ENCODE results near the gene TIGD2. TPM values are rescaled to one million over a fixed set of nuclear protein-coding genes. Genes with fewer than 3 reads are reported as not detected.

Gene TIGD2
- 5.8 TPM for polyA plus RNA-seq (2013, experiment 1 of 2; ENCODE audit: insufficient read length)
- 5.1 TPM for polyA plus RNA-seq (2013, experiment 2 of 2; ENCODE audit: insufficient read length)

DNA sequence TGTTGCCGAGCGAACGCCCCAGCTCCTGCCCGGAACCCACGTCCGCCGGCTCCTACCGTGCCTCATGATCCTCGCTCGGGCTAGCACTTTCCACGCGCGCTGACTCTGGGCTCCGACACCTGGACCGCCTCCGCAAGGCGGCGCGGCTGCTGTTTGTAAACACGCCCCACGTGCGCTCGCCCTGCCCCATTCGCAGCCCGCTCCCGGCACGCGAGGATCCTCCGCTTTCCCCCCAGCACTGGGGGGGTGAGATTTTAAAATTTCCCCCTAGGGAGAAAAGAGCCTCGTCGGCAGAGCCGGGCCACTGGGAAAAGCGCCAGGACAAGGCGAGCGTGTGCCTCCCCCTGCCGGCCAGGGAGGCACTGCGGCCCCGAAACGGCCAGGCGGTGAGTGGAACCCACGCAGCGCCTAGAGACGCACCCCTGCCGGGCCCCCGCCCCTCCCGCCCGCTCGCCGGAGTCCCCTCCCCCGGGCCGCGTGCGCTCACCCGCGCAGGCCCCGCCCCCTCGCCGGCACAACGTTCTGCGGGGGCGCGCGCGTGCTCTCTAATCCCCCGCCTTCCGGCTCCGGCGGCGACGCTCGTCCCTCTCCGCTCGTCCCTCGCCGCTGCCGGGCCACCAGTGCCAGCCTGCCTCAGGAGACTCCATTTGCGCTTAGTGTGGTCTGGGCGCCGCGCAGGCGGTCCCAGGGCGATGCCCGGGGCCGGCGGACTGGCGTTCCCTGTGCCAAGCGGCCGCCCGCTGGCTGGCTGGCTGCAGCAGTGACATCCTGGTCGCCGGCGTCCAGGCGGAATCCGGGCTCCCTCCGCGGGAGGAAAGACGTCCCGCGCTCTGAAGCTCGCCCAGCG lies at the start of gene TIGD2:
TSS of gene TIGD2 (plus strand) at position 548 of the 847 bp plus-strand sequence. CDS start 1,442 bp downstream, outside the sequence.
- peak; percentile 88 for DNase-seq

DNA sequence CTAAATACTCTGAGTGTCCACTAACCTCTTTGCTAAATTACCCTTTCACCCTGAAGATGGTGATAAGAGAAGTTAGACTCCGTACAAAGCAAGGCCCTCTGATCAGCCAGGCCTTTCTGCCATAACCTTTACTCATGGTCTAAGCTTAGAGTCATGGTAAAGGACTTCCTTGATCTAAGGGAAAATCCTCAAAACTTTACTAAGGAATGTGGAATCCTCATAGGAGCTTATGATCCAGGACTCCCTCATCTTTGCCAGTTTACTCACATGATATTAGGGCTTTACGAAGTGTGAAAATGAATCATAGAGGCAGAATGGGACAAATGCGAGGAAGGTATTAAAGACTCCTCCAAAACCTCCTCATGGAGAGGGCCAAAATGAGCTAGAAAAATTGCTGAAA lies 46.5 kb upstream of the TIGD2 start:
- DNase-seq: peak; percentile 33

DNA sequence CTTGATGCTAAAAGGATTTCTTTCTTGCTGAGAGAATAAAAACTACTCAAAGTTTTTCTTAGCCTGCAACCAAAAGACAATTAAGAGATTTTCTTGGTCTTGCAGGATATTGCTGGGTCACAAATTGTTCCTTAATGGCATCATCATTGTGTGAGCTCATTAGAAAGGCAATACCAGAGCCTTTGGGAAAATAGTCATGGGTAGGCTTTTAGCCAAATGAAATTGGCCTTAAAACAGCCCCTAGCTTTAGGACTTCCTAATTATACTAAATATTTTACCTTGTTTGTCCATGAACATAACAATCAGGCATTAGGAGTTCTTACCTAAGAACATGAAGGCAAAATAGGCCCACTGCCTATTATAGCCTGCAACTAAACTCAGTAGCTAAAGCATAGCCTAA lies 43.9 kb upstream of the TIGD2 start:
- DNase-seq: peak; percentile 40

DNA sequence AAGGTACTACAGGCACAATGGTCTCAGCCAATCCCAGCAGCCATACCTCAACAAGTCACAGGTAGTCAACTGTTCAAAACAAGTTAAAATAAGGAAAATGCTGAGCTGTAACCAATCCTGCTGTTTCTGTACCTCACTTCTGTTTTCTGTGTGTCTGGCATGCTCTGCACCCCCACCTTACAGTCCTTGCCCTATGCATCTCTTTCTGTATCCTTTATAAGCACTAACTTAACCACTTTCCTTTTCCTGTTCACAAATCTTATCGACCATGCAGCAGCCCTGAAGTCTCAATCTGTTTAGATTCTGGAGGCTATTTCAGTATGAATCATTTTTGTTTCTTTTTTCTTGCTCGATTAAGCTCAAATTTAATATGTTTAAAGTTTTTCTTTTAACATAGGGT lies 41.9 kb upstream of the TIGD2 start:
- no peak for DNase-seq

DNA sequence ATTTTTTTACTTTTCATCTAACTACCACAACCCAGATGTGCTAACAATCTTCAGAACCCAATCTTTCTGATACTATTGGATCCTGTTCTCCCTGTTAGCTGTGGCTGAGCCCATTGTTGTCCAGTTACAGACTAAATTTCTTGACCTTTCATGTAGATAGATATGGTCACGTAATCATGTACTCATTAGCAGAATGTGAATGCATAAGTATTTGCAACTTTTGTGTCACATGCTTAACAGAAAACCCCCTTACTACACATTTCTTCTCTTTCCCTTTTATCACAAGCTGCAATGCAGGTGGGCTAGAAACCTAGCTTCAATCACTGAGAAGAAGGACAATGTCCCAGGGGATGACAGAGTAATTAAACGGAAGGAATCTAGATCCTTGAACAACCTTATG lies 41.3 kb upstream of the TIGD2 start:
- DNase-seq: no peak

DNA sequence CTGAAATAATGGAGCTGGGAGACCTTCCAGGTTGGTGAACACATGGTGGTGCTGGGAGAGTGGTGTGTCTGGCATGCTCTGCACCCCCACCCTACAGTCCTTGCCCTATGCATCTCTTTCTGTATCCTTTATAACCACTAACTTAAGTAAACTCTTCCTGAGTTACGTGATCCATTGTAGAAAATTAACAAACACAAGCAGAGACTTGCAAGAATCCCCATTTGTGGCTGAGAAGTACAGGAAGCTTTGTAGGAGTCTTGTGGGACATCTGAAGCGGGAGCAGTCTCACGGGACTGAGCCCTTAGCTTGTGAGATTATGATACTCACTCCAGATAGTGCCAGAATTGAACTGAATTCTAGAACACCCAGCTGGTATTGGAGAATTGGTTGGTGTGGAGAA lies 40.0 kb upstream of the TIGD2 start:
- no peak for DNase-seq

DNA sequence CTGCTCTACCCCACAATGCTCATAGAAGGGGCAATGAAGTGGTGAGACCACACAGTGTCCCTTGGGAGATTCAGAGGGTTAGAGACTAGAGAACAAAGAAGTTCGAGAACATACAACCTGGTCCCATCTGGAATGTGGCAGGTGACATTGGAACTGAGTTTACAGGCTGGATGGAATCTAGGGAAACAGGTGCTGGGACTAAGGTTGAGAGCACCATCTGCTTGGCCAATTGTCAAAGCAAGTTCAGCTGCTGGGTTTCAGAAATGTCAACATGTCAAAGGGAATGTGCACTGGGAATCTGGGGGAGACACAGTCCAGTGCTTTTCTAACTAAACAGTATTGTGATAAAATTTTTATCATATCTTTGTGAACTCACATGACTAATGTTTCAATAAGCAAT lies 38.4 kb upstream of the TIGD2 start:
- no peak for DNase-seq

DNA sequence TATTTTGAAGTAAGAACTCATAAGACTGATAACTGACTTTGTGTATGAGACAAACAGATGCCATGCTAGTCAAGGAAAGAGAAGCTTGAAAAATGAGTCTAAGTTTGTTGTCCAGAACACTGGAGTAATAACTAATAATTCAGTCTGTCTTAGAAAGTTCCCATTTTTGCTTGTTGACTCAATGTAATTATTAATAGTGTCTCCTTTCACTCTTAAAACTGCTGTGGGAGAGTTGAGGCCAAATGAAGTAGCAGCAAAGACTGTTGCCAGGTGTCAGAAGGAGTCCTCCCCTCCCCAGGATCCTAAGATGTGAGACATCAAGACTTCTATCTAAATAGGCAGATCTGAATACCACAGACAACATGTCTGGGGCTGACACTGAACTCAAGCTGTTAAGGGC lies 33.6 kb upstream of the TIGD2 start:
- DNase-seq: no peak

DNA sequence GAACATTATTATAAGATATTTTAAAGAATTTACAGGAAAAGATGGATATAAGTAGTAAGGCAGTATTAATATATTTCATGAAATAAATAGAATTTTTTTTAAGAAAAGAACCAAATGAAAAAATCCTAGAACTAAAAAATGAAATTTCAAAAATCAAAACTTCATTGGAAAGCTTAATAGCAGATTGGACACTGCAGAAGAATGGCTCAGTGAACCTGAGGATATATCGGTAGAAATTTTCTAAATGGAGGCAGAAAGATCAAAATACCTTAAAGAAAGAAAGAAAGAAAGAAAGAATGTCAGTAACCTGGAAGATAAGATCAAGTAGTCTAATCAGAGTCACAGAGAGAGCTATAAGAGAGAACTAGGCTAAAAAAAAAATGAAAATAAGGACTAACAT lies 33.0 kb upstream of the TIGD2 start:
- no peak for DNase-seq

DNA sequence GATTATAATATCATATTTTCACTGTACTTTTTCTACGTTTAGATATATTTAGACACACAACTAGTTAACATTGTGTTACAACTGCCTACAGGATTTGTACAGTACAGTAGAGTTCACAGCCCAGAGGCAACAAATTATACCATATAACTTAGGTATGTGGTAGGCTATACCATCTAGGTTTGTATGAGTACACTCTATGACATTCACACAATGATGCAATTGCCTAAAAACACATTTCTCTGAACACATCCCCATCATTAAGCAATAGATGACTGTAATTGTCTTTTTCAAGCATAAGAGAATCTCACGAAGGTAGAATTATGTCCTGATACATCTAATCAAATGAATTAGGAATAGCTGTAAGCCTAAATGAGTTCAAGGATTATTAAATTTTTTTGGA lies 12.3 kb upstream of the TIGD2 start:
- DNase-seq: no peak

DNA sequence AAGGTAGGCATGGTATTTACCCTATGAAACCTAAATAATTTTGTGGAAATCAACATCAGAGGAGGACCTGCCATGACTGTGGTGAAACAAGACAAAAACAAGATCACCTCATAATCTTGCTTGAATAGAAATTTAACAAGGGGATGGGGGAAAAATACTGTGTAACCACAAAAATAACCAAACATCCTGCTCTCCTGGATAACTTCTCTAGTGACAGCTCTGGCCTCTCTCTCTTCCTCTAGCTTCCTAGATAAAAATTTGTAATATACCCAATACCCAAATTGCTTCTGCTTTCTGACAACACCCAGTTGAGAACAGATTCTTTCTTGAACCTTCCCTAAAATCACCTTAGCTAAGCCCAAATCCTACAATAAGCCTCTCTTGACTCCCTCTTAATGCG lies 11.9 kb upstream of the TIGD2 start:
- no peak for DNase-seq

DNA sequence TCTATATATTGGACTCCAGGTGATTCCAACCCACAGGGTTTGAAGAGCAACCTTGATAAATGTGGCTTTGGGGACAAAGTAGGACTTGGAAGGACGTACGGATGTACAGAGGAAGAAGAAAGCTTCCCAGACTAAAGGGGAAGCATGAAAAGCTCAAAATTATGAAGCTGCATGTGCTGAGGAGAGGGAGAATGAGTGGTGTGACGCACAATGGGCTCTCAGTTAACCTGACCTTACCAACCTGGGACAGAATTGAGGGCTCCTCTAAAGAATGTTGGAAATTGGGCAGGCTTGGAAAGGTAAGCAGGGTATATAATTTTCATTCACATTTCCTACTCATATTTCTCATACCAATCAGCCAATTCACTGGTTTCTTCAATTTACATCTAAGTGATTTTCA lies 10.5 kb upstream of the TIGD2 start:
- DNase-seq: no peak

DNA sequence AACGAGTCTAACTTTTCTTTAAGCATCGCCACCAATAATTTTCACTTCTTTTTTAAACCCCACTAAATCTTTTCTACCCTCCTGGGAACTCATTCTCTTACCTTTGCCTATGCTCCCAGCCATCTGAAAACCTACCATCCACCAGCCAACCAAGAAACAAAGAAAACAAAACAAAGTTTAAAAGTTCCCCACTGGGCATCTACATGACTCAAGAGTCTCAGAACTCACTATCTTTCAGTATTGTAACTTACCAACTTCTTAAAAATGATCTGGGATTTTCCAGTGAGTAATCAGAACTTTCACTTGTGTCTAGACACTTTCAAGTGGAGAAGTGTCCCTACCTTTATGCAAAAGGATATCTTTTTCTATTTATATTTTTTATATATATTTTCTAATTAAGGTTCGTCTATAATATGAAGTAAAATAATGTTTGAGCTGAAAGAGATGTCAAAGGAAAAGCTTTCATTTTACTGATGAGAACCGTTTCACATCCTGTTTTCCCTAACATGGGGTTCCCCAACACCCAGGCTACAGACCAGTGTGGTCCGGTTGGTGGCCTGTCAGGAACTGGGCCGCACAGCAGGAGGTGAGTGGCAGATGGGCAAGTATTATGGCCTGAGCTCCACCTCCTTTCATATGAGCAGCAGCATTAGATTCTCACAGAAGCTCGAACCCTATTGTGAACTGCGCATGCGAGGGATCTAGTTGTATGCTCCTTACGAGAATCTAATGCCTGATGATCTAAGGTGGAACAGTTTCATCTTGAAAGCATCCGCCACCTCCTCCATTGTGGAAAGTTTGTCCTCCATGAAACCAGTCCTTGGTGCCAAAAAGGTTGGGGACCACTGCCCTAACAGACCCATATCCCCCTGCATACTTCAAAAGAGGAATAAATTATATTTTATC lies 9.8 kb upstream of the TIGD2 start:
- DNase-seq: no peak

DNA sequence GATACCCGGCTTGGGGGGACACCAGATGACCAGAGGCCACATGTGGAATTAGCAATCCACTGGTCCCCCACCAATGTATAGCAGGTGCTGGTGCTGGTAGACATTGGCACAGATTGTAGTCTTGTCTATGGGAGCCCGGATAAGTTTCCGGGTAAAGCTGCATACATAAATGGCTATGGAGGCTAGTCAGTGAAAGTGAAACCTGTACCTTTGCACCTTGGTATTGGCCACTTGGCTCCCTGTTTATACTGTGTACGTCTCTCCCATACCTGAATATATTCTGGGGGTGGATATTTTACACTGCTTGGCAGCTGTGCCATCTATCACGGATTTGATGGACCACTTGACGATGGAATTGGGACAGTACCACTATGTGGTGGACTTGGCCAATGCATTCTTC lies 5.6 kb upstream of the TIGD2 start:
- no peak for DNase-seq

DNA sequence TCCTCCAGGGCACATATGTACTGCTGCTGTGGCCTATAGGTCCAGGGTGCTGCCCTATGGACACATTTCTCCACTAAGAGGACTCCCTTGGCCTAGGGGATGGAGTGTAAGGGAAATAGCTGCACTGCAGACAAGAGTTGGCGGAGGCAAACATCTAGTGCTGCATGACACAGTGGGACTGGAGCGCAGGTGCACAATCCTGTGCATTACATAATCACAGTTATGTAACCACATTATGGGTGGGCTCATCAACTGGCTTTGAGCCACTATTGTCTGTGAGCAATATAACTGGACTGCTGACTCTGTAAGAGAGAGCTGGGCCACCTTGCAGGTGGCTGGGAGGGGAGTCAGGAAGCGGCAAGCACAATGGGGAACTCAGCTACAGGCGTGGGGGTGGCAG lies 3.2 kb upstream of the TIGD2 start:
- no peak for DNase-seq

DNA sequence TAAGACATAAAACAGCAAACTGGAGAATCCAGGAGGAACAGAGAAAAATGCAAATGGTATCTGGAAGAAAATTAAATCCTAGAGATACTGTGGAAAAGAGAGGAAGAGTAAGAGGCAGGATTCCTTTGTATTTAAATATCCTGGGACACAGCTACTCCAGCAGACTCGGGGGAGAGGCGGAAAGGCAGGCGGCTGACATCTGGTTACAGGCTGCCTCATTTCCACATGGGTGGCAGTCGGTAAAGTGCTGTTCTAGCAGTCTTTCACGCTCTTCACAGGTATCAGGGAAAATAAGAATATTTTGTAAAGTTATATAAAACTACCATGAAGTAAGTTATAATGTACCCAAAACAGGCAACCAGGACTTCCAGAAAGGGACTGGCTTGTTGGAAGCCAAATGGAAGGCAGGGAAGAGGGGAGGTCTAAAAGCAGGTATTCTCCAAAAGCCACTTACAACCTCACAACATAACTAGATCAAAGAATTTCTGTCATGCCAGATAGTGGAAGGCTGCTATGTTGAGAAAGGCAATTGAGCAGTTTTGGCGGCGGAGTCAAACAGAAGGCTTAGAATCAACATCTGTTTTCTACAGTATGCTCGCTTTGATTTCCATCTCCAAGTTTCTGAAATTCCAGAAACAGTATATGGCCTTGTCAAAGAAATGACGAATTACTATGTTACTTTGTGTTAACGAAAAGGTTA lies 1.3 kb upstream of the TIGD2 start:
- no peak for DNase-seq

DNA sequence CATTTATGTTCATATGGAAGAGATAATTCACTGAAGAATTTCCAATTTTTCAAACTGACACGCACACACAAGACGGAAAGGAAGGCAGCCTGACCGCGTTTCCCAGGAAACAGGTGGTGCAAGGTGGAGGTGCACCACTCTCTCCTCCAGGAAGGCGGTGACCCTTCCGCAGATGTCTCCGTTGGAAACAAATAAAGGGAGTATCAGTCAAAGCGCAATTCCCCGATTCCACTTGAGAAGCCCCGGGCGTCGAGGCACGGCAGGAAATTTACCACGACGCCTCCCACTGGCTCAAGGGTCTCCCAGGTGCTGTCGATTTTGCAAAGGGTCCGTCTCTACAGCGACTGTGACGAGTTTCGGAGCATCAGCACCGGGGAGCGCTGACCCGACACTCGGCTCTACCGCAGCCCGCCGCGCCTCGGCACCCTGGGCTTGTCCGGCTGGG lies 770 bp upstream of the TIGD2 start:
- DNase-seq: no peak

DNA sequence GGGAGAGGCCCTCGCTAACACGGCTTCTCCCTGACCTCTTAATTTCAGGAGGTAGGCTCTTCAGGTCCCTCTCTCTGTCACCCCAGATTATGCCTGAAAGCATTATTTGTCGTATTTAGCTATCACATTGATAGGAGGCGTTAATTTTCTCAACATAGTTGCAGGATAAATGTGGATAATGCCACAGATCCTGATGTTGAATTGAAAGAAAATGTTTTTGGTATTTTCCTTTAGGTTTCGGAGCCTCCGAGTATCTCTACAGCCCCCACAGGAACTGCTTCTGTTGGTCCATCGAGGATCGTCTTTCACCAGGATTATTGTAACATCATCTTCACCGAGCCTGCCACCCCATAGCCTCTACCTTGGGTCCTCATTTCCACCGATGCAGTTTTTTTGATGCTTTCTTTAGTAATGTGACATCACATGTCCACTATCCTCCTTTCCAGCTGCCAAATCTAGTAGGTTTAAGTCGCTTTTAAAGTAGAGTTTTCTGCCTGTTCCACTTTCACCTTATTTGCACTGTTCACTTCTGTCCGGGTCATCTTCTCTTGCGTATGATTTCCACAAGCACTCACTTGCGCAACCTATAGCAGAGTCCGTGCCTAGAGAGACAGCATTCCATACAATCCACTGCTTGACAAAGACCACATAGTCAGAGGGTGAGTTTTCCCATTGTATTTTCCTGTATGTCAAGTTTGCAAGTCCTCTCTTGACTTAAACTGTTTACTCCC lies 665 bp downstream of the TIGD2 start:
- DNase-seq: peak; percentile 88

DNA sequence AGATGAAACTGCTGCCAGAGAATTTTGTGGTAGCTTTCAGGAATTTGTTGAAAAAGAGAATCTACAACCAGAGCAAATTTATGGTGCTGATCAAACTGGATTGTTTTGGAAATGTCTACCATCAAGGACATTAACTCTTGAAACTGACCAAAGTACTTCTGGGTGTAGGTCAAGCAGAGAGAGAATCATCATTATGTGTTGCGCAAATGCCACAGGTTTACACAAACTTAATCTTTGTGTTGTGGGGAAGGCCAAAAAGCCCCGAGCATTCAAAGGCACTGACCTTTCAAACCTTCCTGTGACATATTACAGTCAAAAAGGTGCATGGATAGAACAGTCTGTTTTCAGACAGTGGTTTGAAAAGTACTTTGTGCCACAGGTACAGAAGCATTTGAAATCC lies 2.1 kb downstream of the TIGD2 start:
- no peak for DNase-seq

DNA sequence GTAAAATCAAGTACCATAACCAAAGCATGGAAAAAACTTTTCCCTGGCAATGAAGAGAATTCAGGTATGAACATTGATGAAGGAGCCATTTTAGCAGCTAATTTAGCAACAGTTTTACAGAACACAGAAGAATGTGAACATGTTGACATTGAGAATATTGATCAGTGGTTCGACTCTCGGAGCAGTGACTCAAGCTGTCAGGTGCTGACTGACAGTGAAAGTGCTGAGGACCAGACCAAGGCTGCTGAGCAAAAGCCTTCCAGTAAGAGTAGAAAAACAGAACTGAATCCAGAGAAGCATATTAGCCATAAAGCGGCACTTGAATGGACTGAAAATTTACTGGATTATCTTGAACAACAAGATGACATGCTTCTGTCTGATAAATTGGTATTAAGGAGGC lies 2.8 kb downstream of the TIGD2 start:
- no peak for DNase-seq

DNA sequence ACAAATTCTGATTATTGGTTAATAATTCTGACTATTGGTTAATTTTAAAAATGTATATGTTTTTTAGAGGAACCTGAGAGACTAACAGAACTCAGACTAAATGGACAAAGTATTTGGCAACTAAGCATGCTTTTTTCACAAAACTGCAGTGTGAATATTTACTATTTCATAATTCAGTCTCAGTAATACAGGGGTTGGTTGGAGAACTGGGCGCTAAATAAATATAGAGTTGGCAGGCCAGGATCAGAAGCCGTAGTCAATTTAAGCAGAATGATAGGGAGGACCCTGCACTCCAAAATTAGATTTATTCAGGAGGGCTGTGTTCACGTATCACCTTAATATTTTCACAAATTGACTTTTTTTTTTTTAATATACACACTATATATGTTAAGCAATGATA lies 5.8 kb downstream of the TIGD2 start:
- no peak for DNase-seq

DNA sequence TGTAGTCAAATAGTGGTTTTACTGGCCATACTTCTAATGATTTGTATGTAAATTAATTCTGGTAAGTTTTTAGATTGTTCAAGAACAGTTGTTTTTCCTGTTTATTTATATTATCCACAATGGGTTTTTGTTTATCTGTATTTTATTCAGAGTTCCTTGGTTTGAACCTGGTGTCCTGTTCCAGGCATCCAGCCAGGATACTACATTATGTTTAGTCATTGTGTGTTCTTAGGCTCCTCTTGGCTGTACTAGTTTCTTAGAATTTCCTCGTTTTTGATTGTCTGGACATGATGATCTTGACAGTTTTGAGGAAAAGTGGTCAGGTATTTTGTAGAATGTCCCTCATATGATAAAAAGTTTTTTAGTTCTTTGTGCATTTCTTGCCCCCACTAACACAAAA lies 7.8 kb downstream of the TIGD2 start:
- DNase-seq: no peak
